ENCODE data around the gene PDE6A.
A peak's percentile ranks its signal among the peaks of the same experiment; 100 is the strongest.

PDE6A gene

DNA sequence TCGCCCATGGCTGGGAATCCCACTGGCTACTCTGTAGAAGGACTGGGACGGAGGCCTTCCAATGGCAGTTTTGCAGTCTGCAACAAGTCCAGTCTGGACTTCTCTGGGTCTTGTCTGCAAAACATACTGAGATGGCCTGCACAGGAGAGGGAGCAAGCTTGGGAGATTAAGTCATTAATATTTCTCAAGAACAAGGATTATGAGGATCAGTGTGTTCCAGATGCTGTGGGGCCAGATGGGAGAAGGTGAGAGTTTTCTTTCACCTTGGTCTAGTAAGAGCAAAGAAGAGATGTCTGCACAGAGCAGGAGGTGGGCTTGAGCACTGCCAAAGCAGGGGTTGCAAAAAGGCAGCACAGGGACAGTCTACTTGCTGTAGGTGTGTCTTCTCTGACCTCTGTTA lies at the start of gene PDE6A:
Gene PDE6A (minus strand): TSS at position 128 of the 400 bp plus-strand sequence. CDS start 120 bp downstream, at position 8.
- no peak for DNase-seq (ENCODE audit: low read depth)

DNA sequence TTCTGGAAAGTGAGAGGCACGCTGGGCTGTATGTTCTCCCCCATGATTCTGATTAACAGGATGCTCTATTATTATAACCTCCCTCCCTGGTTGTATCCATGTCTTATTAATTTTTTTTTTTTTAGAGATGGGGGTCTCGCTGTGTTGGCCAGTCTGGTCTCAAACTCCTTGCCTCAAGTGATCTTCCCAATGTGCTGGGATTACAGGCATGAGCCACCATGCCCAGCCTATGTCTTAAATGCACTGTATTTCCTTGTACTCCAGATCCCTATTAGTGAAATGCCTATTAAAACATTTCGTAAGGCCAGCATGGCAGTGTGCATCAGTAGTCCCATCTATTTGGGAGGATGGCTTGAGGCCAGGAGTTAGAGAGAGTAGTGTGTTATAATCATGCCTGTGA lies 48.9 kb upstream of the PDE6A start:
- DNase-seq (ENCODE audit: low read depth), result no peak

DNA sequence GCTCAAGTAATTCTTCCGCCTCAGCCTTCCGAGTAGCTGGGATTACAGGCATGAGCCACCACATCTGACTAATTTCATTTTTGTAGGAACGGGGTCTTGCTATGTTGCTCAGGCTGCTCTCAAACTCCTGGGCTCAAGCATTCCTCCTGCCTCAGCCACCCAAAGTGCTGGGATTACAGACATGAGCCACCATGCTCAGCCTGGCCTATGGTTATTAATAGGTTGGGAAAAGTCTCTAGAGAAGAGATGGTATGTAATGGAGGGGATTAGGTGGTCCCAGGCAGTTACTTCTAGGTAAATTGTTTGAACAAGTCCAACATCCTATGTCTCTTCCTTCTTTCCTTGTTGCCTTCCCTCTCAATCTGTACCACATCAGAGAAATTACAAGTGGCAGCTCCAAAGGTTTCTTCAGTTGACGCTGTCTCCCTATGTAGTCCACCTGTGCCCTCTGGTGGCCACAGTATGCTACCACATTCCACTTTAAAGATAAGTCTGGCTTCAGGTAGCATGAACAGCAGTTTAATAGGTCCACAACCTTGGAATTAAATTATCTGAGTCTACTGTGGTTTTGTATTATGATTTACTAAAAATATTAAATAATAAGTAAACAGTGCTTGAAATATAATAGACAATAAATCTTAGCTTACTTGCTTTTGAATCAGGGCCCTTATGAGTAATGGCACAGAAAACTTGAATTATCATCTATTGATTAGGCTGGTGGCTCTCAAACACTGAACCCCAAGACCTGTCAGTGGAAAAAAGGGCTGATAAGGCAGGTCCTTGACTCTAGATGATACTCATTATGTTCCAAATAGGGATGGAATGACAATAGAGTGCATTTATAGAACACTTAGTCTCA lies 46.2 kb upstream of the PDE6A start:
- peak; percentile 52 for DNase-seq (ENCODE audit: low read depth)

DNA sequence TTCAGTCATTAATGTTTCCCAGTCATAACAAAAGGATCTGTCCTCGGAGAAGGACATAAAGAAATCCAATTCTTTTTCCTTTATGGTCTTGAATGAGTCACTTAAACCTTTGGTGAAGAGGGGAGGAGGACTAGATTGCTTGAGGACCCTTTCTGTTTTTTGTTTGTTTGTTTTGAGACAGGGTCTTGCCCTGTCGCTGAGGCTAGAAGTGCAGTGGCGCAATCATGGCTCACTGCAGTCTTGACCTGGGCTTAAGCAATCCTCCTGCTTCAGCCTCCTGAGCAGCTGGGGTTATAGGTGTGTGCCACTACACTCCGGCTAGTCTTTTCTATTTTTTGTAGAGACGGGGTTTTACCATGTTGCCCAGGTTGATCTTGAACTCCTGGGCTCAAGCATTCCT lies 43.5 kb upstream of the PDE6A start:
- DNase-seq (ENCODE audit: low read depth), result no peak

DNA sequence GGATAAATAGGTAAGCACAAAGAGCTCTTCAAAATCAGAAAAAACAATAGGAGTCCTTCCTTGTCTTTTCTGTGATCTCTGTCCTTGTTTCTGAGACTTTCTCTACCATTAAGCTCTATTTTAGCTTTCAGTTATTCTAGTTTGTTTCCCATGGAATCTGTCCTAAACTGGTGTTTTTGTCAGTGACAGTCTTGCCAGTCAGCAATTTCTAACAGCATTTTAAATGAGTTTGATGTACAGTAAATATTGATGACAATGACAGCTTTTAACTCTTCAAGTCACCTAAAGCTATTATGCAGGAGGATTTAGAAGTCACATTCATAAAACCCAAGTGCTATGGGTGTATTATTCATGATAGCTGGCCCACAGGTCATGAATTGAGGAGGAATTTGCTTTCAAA lies 37.9 kb upstream of the PDE6A start:
- DNase-seq (ENCODE audit: low read depth), result no peak

DNA sequence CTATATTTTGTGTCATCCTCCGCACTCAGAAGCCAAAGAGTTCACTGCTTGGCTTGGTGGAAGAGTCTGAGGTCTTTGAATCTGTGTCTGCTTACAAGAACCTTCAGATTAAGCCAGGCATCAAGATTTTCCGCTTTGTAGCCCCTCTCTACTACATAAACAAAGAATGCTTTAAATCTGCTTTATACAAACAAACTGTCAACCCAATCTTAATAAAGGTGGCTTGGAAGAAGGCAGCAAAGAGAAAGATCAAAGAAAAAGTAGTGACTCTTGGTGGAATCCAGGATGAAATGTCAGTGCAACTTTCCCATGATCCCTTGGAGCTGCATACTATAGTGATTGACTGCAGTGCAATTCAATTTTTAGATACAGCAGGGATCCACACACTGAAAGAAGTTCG lies 36.6 kb upstream of the PDE6A start:
- DNase-seq (ENCODE audit: low read depth), result no peak

DNA sequence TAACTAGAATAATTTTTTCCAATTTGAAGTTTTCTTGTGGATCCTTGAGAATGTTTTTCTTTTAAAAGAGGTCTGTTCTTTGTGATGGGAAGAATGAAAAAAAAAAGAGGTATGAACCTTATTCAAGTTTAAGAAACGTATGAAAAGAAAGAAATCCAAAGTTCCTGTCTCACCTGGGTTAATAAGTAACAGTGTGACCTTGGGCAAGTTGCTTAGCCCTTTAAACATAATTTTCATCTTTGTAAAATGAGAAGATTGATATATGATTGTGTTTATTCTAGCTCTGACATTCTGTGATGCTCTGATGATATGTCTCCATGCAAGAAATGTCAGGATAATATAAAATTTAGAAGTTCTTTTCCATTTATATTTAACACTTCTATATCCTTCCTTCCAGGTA lies 35.3 kb upstream of the PDE6A start:
- no peak for DNase-seq (ENCODE audit: low read depth)

DNA sequence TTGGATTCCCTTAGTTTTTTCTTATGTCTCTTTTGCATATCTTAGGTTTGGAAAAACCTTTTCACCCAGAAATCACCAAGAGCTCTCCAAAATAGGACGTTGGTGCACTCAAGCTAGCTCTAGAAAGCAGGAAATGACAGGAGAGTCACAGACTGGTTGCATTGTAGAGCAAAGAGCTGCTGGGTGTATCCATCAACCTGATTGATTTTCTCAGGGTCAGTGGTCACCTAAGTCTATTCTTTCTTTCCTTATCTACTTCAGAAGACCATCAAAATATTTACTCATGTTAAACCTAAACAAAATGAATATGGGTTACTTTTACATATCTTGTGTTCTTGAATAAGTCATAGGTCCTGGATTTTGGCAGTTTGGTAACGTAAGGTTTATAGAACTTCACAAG lies 30.8 kb upstream of the PDE6A start:
- DNase-seq (ENCODE audit: low read depth), result no peak

DNA sequence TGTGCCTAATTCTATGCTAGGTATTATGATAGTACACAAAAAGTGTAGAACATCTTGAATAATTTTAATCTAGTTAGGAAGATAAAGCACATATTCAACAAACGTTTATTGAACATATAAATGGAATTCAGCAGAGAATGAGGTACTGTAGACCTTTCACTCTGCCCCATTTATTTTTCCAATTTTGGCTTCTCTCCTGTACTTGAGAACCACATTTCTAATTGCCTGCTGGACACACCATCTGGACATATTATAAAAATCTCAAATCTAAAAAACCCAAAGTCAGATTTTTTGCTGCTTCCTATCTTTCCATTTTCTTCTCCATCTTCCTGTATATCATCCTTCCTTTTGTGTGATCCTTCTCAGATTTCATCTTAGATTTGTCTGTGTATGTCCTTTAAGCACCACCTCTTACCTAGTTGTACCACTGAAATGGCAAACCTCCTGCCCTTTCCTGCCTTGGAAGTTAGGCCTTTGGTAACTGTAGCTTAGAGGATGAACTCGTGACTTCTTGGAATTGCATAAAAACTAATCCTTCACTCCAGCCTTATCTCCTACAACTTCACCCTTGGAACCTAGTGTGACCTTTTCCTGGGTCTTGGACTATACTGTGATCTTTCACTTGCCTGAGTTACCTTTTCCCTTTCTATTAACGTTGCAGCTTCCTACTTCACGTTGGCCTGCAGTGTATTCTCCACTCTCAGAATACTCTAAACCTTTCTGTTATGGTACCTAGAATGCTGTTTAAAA lies 24.8 kb upstream of the PDE6A start:
- DNase-seq (ENCODE audit: low read depth), result no peak

DNA sequence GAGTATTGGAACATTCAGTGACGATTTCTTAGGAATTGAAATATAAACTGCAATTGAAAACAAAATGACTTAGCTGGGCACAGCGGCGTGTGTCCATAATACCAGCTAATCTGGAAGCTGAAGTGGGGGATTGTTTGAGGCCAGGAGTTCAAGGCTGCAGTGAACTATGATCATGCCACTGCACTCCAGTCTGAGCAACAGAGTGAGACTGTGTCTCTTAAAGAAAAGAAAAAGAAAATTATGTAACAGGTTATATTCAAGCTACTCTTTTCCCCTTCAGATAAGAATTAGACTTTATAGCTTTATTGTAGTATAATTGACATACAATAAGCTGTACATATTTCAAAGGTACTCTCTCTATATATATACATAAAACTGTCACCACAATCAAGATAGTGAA lies 22.4 kb upstream of the PDE6A start:
- DNase-seq (ENCODE audit: low read depth), result no peak

DNA sequence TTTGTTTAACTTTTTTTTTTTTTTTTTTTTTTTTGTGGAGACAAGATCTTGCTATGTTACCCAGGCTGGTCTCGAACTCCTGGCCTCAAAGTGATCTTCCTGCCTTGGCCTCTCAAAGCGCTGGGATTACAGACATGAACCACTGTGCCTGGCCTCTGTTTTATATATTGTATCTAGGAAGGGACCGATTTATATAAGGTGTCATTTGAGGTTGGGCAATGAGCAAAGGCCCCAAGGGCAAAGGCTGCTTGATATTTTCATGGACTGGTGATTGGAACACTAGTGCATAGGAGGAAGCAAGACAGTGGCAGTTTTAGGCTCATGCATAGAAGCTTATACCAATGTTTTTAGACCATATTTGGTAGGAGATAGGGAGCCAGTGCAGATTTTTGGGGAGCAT lies 19.1 kb upstream of the PDE6A start:
- no peak for DNase-seq (ENCODE audit: low read depth)

DNA sequence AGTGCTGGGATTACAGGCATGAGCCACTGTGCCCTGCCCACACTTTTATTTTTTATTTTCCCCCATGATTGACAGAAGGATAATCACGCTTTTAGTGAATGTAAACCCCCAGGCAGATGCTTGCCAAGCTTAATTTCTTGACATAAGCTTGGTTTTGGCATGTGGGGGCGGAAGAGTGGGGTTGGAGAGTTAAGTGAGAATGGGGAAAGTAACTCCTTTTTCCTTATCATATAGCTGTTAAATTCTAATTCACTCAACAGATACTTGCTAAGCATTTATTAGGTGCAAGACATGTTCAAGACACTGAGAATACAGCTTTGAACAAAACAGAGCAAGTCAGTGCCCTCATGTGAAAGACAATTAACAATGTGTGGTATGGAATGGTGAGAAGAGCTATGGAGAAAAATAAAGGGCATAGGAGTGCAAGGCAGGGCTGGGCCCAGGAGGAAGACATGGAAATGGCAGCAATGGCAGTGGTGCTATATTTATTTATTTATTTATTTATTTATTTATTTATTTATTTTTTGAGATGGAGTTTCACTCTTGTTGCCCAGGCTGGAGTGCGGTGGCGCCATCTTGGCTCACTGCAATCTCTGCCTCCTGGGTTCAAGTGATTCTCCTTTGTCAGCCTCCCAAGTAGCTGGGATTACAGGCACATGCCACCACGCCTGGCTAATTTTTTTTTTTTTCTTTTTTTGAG lies 18.2 kb upstream of the PDE6A start:
- DNase-seq (ENCODE audit: low read depth), result no peak

DNA sequence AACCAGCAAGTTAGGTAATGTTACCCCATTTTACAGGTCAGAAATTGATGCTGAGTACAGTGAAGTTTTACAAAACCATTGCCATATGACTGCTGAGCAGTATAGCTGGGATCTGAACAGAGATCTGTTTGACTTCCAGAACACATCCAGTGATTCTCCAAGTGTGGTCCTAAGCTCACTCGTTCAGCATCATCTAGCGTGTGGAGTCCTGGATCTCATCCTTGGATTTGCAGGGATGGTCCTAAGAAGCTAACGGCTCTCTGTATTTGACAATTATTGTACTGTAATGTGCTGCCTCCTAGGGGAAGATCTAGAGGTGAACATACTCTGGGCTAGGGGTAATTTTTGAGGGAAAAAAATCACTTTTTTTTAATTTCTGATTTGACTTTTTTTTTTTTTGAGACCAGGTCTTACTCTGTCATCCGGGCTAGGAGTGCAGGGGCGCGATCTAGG lies 17.4 kb upstream of the PDE6A start:
- DNase-seq (ENCODE audit: low read depth), result peak; percentile 52

DNA sequence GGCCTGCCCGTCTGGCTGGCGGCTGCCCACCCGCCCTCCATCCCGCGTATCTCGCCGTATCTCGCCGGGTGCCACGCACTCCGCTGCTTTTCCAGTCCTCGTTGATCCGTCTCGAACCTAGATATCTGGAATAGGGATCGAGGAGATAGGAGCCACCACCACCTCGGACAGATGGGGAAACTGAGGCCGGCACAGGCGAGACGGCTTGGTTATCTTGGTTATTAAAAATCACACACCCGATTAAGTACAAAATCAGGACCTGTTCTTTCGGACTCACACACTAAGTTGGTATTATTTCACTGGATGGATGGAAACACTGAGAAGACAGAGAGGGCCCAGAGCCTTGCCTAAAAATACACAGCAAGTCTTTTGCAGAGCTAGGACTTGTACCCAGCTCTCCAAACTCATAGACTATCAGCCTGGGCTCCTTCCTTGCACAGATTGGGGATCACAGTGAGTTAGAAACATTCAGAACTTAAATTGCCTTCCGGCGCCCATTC lies 16.6 kb upstream of the PDE6A start:
- no peak for DNase-seq (ENCODE audit: low read depth)

DNA sequence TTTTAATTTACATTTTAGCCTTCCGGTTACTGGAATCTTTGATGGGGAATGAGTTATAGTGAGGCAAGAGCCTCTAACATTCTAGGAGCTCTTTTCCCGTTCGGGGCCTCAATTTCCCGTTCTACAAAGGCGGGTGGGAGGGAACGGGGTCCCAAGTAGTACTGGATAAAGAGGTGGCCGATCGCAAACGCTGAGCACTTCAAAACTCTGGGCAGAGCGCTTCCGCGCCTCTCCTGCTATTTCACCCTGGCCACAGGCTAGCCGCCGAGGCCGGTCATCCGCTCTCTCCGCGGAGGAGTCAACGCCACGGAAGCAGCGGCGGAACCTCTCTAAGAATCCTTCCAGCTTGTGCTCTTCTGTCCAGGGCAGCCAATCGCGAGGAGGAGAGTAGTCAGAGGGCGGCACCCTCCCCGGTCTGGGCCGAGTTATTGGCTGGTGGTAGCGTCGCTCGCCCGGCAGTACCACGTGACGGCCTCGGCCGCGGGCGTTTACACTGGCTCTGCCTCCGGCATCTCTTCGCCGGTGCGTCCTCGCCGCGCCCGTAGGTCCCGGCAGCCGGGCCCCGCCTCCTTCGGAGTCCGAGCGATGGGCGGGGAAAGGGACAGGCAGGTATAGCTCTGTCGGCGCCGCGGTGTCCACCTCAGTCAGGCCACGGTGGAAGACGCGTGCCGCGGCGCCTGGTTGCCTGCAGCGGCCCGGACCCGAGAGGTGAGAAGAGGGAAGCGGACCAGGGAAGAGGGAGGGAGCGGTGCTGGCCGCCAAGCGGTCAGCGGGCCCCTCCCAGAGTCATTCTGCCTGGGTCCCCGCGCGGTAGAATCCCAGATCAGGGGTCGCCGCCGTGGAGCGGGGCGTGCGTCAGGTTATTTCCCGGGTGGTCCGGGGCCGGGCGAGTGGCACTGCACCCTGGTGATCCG lies 15.9 kb upstream of the PDE6A start, which contains the start of gene SLC26A2:
Gene SLC26A2 (plus strand): TSS at position 487 of the 914 bp plus-strand sequence. CDS start 16,895 bp downstream, outside the sequence.
- DNase-seq (ENCODE audit: low read depth), result peak; percentile 98

DNA sequence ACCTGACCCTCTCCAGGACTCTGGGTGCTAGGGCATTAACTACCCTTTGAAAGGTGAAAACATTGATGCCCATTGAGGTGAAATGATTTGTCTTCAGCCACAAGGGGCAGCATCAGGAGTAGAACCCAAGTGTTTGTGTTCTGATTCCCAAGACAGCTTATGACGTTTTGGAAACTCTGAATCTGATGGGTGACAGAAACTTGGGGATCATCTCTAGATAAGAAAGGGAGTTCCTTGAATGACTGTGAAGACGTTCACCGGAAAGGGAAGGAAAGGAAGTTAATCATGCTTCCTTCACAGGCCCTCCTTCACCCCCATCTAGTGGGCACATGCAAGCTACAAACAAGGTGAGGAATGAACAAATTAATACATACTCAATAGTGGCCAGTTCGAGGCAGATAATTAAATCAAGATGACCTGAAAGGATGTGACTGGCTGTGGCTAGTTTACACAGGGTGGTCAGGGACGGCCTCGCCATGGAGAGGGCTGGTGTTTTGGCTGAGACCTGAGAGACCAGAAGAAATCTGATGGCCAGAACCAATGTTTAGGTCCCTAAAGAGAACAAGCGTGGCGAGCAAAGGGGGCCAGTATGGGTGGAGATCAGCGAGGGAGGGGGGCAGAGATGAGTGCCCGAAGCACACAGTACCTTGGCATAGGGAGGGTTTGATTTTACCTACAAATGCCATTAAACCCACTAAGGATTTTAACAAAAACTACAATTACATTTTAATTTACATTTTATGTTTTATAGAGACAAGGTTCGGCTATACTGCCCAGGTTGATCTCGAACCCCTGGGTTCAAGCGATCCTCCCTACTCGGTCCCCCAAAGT lies 15.0 kb upstream of the PDE6A start:
- DNase-seq (ENCODE audit: low read depth), result peak; percentile 65

DNA sequence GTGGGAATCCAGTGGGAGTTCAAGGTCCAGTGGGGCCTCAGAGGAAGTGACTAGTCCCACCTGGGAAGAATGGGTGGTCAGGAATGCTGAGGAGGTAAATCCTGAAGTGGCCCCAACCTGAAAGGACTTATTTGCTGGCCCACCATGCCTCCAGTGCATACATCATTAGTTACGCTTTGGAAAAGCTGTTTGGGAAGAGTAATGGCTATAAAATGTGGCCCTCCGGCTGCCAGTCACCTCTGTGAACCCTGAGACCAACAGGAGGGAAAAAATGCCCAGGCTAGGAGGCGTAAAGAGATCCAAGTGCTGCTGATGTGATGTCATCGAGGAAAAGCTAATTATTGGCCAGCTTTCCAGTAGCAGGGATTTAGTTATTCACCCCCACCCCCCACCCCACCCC lies 13.3 kb upstream of the PDE6A start:
- DNase-seq (ENCODE audit: low read depth), result no peak

DNA sequence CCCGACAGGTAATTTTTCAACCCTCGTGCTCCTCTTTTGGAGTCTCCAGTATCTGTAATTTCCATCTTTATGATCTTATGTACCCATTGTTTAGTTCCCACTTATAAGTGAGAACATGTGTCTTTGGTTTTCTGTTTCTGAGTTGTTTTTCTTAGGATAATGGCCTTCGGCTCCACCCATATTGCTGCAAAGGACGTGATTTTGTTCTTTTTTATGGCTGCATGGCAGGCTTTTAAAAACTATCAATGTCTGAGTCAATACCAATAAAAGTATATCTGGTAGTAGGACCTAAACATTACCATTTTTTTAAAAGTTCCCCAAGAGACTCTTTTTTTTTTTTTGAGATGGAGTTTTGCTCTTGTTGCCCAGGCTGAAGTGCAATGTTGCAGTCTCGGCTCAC lies 12.1 kb upstream of the PDE6A start:
- DNase-seq (ENCODE audit: low read depth), result no peak

DNA sequence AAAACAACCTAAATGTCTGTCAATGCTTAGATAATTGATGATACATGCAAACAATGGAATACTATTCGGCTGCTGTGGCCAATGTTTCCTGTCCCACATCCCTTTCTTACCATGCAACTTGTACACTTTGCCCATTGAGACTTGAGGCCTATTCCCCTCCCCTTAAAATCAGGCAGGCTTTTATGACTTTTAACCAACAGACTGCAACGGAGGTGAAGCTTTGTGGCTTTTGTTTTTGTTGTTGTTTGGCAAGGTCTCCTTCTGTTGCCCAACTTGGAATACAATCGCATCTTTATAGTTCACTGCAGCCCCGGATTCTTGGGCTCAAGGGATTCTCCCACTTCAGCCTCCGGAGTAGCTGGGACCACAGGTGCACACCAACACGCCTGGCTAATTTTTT lies 10.2 kb upstream of the PDE6A start:
- DNase-seq (ENCODE audit: low read depth), result no peak

DNA sequence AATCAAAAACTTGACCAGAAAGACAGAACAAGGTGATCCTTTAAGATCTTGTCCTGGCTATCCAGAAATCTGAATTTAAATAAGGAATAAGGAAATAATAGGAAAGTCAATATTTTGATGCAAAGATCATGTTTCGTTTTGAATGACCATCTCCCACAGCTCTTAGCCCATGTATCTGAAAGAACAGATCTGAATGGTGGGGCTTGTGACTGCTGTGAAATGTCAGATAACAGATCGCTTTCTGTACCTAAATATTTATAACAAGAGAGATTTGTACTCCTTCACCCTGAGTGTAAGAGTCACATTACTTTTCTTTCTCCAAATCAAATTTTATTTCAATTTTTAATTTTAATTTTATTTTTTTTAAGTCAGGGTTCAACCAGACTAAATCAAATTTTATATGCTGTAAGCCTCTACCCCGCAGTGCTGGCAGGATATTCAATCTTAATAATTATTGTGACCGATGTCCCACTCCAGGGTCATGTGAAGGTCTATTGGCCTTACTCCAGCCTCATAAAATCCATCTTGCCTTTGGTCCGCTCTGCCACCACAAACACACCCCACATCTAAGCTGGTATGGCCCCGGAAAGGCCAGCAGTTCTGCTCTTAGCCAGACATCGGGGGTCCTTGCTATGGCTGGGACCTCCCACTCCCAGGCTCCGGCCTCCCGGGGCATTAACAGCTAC lies 9.0 kb upstream of the PDE6A start:
- no peak for DNase-seq (ENCODE audit: low read depth)
